A673 (cell line): Measurements from ENCODE around the gene GRIK4. TPM values are rescaled to one million over a fixed set of nuclear protein-coding genes. Genes with fewer than 3 reads are reported as not detected.
A peak's percentile ranks its signal among the peaks of the same experiment; 100 is the strongest.
"Not testable (repeated sequence)": the region's sequence is repeated elsewhere in the genome, so short reads cannot be mapped to it uniquely, and the experiment has no call there.

Experiments used
- BruUV-seq: library from RNA; stranded (reverse); fragments of 400-500 nt; replicated peaks from 2 replicates; lab custom pipeline; 2021; lab: Mats Ljungman, UMichigan
- CTCF ChIA-PET: fragments of 300-600 bp; sonication (Branson Sonifier 250); formaldehyde crosslinking; loops from one replicate; lab custom pipeline; 2022; ENCODE audit warnings: antibody characterized with exemption; lab: Charles Lee
- POLR2A ChIA-PET: fragments of 300-600 bp; sonication (Branson Sonifier 250); formaldehyde crosslinking; loops from one replicate; lab custom pipeline; 2022; ENCODE audit warnings: antibody characterized with exemption; ENCODE audit not compliant: low non-redundant PET; lab: Charles Lee
- DNase-seq: peaks from one replicate; pipeline ENCODE4 v3.0.0-alpha.2; 2015; ENCODE audit warnings: low spot score
- H3K27ac ChIP-seq: fragments of 200-600 bp; sonication (generic); 2 replicates; pipeline ENCODE4 v1.5.1; 2016; ENCODE audit warnings: mixed run types, low read depth, mild to moderate bottlenecking, mixed read lengths, antibody characterized with exemption, low read length; ENCODE audit not compliant: poor library complexity, severe bottlenecking
- H3K27me3 ChIP-seq: fragments of 200-600 bp; sonication (generic); replicated peaks from 2 replicates; pipeline ENCODE4 v1.6.1; 2017; ENCODE audit warnings: mixed run types, low read depth, mild to moderate bottlenecking, mixed read lengths, antibody characterized with exemption, low read length; ENCODE audit not compliant: insufficient read depth, poor library complexity
- H3K36me3 ChIP-seq: fragments of 200-600 bp; sonication (generic); 2 replicates; pipeline ENCODE4 v1.6.1; 2016; ENCODE audit warnings: mixed run types, mild to moderate bottlenecking, mixed read lengths, antibody characterized with exemption, low read length; ENCODE audit not compliant: insufficient read depth, poor library complexity, severe bottlenecking
- H3K4me1 ChIP-seq: fragments of 200-600 bp; sonication (generic); 2 replicates; pipeline ENCODE4 v1.6.1; 2017; ENCODE audit warnings: mixed run types, mild to moderate bottlenecking, mixed read lengths, antibody characterized with exemption, low read length; ENCODE audit not compliant: insufficient read depth, poor library complexity, severe bottlenecking
- H3K4me3 ChIP-seq: fragments of 200-600 bp; sonication (generic); 2 replicates; pipeline ENCODE4 v1.5.1; 2016; ENCODE audit warnings: low read depth, mixed run types, mild to moderate bottlenecking, mixed read lengths, low read length; ENCODE audit not compliant: poor library complexity, severe bottlenecking
- H3K9me3 ChIP-seq: fragments of 200-600 bp; sonication (generic); 2 replicates; pipeline ENCODE4 v1.6.1; 2016; ENCODE audit warnings: mixed run types, low read depth, mild to moderate bottlenecking, mixed read lengths, antibody characterized with exemption, low read length; ENCODE audit not compliant: poor library complexity, severe bottlenecking
- CTCF ChIP-seq: fragments of 300-800, 200-600 bp; sonication (generic); conservative IDR thresholded peaks from 2 replicates; pipeline ENCODE4 v1.5.1; 2017; ENCODE audit warnings: low read depth, mild to moderate bottlenecking, antibody characterized with exemption, low read length, moderate library complexity, mixed read lengths
- EZH2 ChIP-seq: fragments of 200-600 bp; sonication (generic); IDR thresholded peaks from 2 replicates; pipeline ENCODE4 v1.6.1; 2017; ENCODE audit warnings: borderline replicate concordance, low read depth, mild to moderate bottlenecking, mixed read lengths, antibody characterized with exemption, low read length; ENCODE audit not compliant: poor library complexity, severe bottlenecking
- intact Hi-C: fragments of 100-400 bp; cut with micrococcal nuclease; formaldehyde crosslinking; loops from one replicate; pipeline ENCODE4 v1.10.0; 2022; ENCODE audit not compliant: unreplicated experiment
- total RNA-seq: library from RNA; stranded (reverse); gene quantifications from 2 replicates; pipeline ENCODE4 v1.2.3, GENCODE V29; 2021

The GRIK4 gene
- total RNA-seq, 1 experiment from 2014 or later, result not detected

DNA sequence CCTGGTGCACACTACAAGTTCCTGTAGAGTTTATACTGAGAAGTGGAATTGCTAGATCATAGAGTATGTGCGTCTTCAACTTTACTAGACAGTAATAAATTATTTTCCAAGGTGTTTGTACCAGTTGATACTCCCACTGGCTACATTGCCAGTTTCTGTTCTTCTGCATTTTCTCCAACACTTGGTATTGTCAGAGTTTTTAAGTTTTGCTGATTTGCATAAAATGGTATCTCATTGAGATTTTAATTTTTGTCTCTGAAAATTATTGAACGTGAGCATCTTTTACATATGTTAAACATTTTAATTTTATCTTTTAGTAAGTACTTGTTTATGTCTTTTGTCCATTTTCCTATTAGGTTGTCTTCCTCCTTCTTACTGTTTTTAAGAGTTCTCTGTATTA lies 519.6 kb downstream of the GRIK4 start:
- no peak for TF ChIP-seq CTCF
- TF ChIP-seq EZH2, result no peak
- intact Hi-C loops, result no loop called here
- H3K9me3 ChIP-seq, result no peaks in the 10 kb centered on the region
- no peaks in the 10 kb centered on the region for H3K4me1 ChIP-seq
- H3K36me3 ChIP-seq, result no peaks in the 10 kb centered on the region
- CTCF ChIA-PET, result no interaction called here
- H3K27ac ChIP-seq, result no peak overlapping the region
- H3K27me3 ChIP-seq, result no peaks in the 10 kb centered on the region
- DNase-seq, result no peak
- H3K4me3 ChIP-seq, result no peak overlapping the region
- no TSS peak for BruUV-seq
- POLR2A ChIA-PET, result no interaction called here

GRCh38 chr11:121031648-121032047 lies 520.1 kb downstream of the GRIK4 start:
- H3K4me1 ChIP-seq, CTCF ChIA-PET, BruUV-seq, H3K9me3 ChIP-seq, POLR2A ChIA-PET, H3K36me3 ChIP-seq, H3K27ac ChIP-seq, intact Hi-C loops, DNase-seq, H3K27me3 ChIP-seq, H3K4me3 ChIP-seq: not testable (repeated sequence)

GRCh38 chr11:121032546-121032945 lies 521.0 kb downstream of the GRIK4 start:
- no peaks in the 10 kb centered on the region for H3K36me3 ChIP-seq
- ChIA-PET POLR2A (no interaction called here), CTCF (interaction anchor here (1.2 kb wide), 1 partner anchor 163 kb away, joined by 3 read pairs; no protein-coding TSS in a partner anchor)
- intact Hi-C loops, result no loop called here
- no peak overlapping the region for H3K4me3 ChIP-seq
- no peak overlapping the region for H3K27ac ChIP-seq
- no peaks in the 10 kb centered on the region for H3K4me1 ChIP-seq
- H3K9me3 ChIP-seq, result no peaks in the 10 kb centered on the region
- no peaks in the 10 kb centered on the region for H3K27me3 ChIP-seq
- TF ChIP-seq CTCF (peak; percentile 27; the same call in 1 of the 2 replicates), EZH2 (no peak)
- no peak for DNase-seq
- no TSS peak for BruUV-seq

GRCh38 chr11:121033635-121034034 lies 522.1 kb downstream of the GRIK4 start:
- no peaks in the 10 kb centered on the region for H3K9me3 ChIP-seq
- TF ChIP-seq EZH2 (no peak), CTCF (no peak)
- no peak for DNase-seq
- no peaks in the 10 kb centered on the region for H3K4me1 ChIP-seq
- H3K36me3 ChIP-seq, result no peaks in the 10 kb centered on the region
- intact Hi-C loops, result no loop called here
- H3K4me3 ChIP-seq, result no peak overlapping the region
- H3K27me3 ChIP-seq, result no peaks in the 10 kb centered on the region
- no TSS peak for BruUV-seq
- H3K27ac ChIP-seq, result no peak overlapping the region
- ChIA-PET CTCF (no interaction called here), POLR2A (no interaction called here)
